CD14-positive monocyte (primary cell): ENCODE measurements around the gene MPL. TPM values are rescaled to one million over a fixed set of nuclear protein-coding genes. Genes with fewer than 3 reads are reported as not detected.

Experiments
- DNase-seq, 3 donors: peaks; one replicate each; pipeline ENCODE4 v3.0.0-alpha.2; 2011 to 2022
- H2AFZ ChIP-seq: 2 replicates; pipeline ENCODE4 v1.6.0; 2012; ENCODE audit warnings: mild to moderate bottlenecking, low read depth, low read length, inconsistent platforms; ENCODE audit not compliant: insufficient read depth, poor library complexity, severe bottlenecking
- H3K27ac ChIP-seq, 2 donors: 1 replicate in 1 of 2; 2 replicates in 1 of 2; pipeline ENCODE4 v1.5.1; 2012 to 2013; ENCODE audit warnings: low read length in 2 of 2, control low read depth in 1 of 2, inconsistent platforms in 1 of 2, low read depth in 1 of 2, mild to moderate bottlenecking in 1 of 2
- H3K27me3 ChIP-seq, 2 donors: one replicate each; pipeline versions ENCODE4 v1.6.0 to v1.6.1; 2011 to 2013; ENCODE audit warnings: low read length in 2 of 2; ENCODE audit not compliant: control insufficient read depth in 2 of 2, insufficient read depth in 2 of 2
- H3K36me3 ChIP-seq, 2 donors: replicated peaks in 1 of 2; 1 replicate in 1 of 2; 2 replicates in 1 of 2; pipeline versions ENCODE4 v1.5.1 to v1.6.1; 2012 to 2013; ENCODE audit warnings: low read length in 2 of 2, control low read depth in 1 of 2, inconsistent platforms in 1 of 2, mild to moderate bottlenecking in 1 of 2; ENCODE audit not compliant: insufficient read depth in 2 of 2, control insufficient read depth in 1 of 2
- H3K4me1 ChIP-seq, 2 donors: 1 replicate in 1 of 2; 2 replicates in 1 of 2; pipeline versions ENCODE4 v1.5.1 to v1.6.1; 2012 to 2013; ENCODE audit warnings: low read length in 2 of 2, control low read depth in 1 of 2, inconsistent platforms in 1 of 2, mild to moderate bottlenecking in 1 of 2, moderate library complexity in 1 of 2; ENCODE audit not compliant: insufficient read depth in 2 of 2, control insufficient read depth in 1 of 2
- H3K4me2 ChIP-seq: replicated peaks from 2 replicates; pipeline ENCODE3; 2012; ENCODE audit warnings: low read length, moderate library complexity, mild to moderate bottlenecking; ENCODE audit not compliant: poor library complexity, severe bottlenecking; ENCODE audit errors: extremely low read depth
- H3K4me3 ChIP-seq, 3 experiments: fragments of 200-600 bp in 1 of 3; sonication (generic) in 1 of 3; replicated peaks in 1 of 3; 1 replicate in 2 of 3; 2 replicates in 1 of 3; pipeline ENCODE4 v1.5.1; 2011 to 2013; ENCODE audit warnings: low read length in 3 of 3, mild to moderate bottlenecking in 3 of 3, control low read depth in 2 of 3, low read depth in 2 of 3, inconsistent platforms in 1 of 3, moderate library complexity in 1 of 3
- H3K79me2 ChIP-seq: 2 replicates; pipeline ENCODE4 v1.6.0; 2012; ENCODE audit warnings: mild to moderate bottlenecking, control low read depth, inconsistent platforms, low read length, moderate library complexity; ENCODE audit not compliant: insufficient read depth
- H3K9ac ChIP-seq: 2 replicates; pipeline ENCODE4 v1.6.0; 2017; ENCODE audit warnings: low read length, mild to moderate bottlenecking; ENCODE audit not compliant: insufficient read depth, poor library complexity, severe bottlenecking
- H3K9me3 ChIP-seq, 2 donors: replicated peaks in 1 of 2; 1 replicate in 1 of 2; 2 replicates in 1 of 2; pipeline versions ENCODE4 v1.5.1 to v1.6.1; 2012 to 2013; ENCODE audit warnings: low read length in 2 of 2, control low read depth in 1 of 2; ENCODE audit not compliant: control insufficient read depth in 1 of 2, insufficient read depth in 1 of 2
- H4K20me1 ChIP-seq: 2 replicates; pipeline ENCODE4 v1.6.0; 2012; ENCODE audit warnings: mild to moderate bottlenecking, low read length, control low read depth, moderate library complexity; ENCODE audit not compliant: insufficient read depth
- H3K27ac Mint-ChIP-seq, 7 donors: one replicate each; pipeline ENCODE4 v1.8.0; 2020; ENCODE audit warnings: mild to moderate bottlenecking in 7 of 7, mixed read lengths in 7 of 7, moderate library complexity in 6 of 7, inconsistent platforms in 2 of 7
- H3K27me3 Mint-ChIP-seq, 3 donors: one replicate each; pipeline ENCODE4 v1.8.0; 2021 to 2022; ENCODE audit warnings: low read depth in 3 of 3, mild to moderate bottlenecking in 3 of 3, mixed read lengths in 3 of 3, moderate library complexity in 3 of 3, inconsistent platforms in 1 of 3
- H3K36me3 Mint-ChIP-seq, 2 donors: one replicate each; pipeline ENCODE4 v1.8.0; 2020; ENCODE audit warnings: mixed read lengths in 2 of 2, inconsistent platforms in 1 of 2, mild to moderate bottlenecking in 1 of 2
- H3K4me1 Mint-ChIP-seq: one replicate; pipeline ENCODE4 v1.8.0; 2020; ENCODE audit warnings: mild to moderate bottlenecking, mixed read lengths
- H3K4me3 Mint-ChIP-seq, 2 donors: one replicate each; pipeline ENCODE4 v1.8.0; 2020; ENCODE audit warnings: mild to moderate bottlenecking in 2 of 2, mixed read lengths in 2 of 2, moderate library complexity in 1 of 2
- H3K9me3 Mint-ChIP-seq, 7 donors: one replicate each; pipeline ENCODE4 v1.8.0; 2020 to 2022; ENCODE audit warnings: mixed read lengths in 7 of 7, mild to moderate bottlenecking in 6 of 7, moderate library complexity in 6 of 7, inconsistent platforms in 2 of 7
- WGBS: methylation state at CpG from one replicate; pipeline ENCODE4 v1.1.5; 2013; ENCODE audit warnings: missing lambda C conversion rate; ENCODE audit not compliant: insufficient coverage; 5-methylcytosine and 5-hydroxymethylcytosine counted together
- intact Hi-C, 2 donors: fragments of 100-400 bp; cut with micrococcal nuclease; formaldehyde crosslinking; loops; one replicate each; pipeline versions ENCODE4 v1.15.0 to v1.15.1; 2023
- polyA plus RNA-seq, 3 donors: library from polyadenylated mRNA; depleted of rRNA in 1 of 3; unstranded in 2 of 3; stranded (reverse) in 1 of 3; fragments of 300-500 nt in 2 of 3; fragments of >200 nt in 1 of 3; fragmentation: Illumina TruSeq in 2 of 3; gene quantifications; 1 replicate in 2 of 3; 2 replicates in 1 of 3; pipeline ENCODE4 v1.2.3, GENCODE V29; 2012 to 2021
- TF ChIP-seq, protein P1 (sequence below): fragments of 200-600 bp; IDR thresholded peaks from one replicate; pipeline ENCODE4 v1.8.0; 2022; ENCODE audit warnings: antibody characterized with exemption, mild to moderate bottlenecking

MPL gene
- polyA plus RNA-seq, 3 donors, result not detected

DNA sequence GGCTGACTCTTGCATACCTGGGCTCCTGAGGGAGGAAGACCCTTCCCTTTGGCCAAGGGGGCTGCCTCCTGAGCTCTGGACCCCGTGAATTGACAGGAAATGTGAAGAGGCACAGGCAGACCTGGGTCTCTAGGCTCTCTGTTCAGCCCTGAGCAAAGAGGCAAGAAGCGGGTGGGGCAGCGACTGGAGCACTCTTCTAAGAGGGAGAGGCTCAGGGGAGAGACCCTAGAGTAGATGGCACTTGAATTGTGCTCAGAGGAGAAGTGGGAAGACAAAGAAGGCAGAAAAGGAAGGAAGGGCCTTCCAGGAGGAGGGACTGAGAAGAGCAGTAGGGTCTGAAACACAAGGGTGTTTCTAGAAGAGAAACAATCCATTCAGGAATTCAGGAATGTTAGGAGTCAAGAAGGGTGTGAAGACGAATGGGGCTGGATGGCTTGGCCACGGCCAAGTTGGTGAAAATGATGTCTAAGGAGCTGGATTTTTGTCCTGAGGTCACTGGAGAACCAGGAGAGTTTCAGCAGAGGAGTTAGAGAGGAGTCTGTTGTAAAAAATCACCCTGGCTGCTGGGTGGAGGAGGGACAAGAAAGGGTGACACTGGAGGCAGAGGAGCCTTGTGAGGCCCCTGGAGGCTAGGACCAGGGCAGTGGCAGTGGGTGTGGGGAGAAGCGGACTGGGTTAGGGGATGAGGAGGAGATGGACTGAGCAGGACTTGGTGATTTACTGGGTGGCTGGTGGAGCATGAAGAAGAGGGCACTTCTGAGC is 31.5 kb upstream of the MPL start:
- H3K27me3 Mint-ChIP-seq, result peaks cover 0 to 4% (median under 1%) of the 10 kb centered on the region in 3 donors
- peaks cover 0 to 2% (median 0%) of the 10 kb centered on the region in 7 donors for H3K9me3 Mint-ChIP-seq
- 92% methylated on average over 5 of the region's 6 CpGs for WGBS
- Histone ChIP-seq H2AFZ (no peak overlapping the region), H4K20me1 (no peaks in the 10 kb centered on the region), H3K27me3 (no peaks in the 10 kb centered on the region), H3K9ac (no peak overlapping the region), H3K79me2 (no peaks in the 10 kb centered on the region), H3K9me3 (no peaks in the 10 kb centered on the region), H3K4me3 (no peak overlapping the region), H3K4me1 (peaks cover 0 to under 1% of the 10 kb centered on the region in 2 donors), H3K36me3 (no peaks in the 10 kb centered on the region), H3K4me2 (no peak overlapping the region), H3K27ac (no peak overlapping the region)
- TF ChIP-seq, protein P1, sequence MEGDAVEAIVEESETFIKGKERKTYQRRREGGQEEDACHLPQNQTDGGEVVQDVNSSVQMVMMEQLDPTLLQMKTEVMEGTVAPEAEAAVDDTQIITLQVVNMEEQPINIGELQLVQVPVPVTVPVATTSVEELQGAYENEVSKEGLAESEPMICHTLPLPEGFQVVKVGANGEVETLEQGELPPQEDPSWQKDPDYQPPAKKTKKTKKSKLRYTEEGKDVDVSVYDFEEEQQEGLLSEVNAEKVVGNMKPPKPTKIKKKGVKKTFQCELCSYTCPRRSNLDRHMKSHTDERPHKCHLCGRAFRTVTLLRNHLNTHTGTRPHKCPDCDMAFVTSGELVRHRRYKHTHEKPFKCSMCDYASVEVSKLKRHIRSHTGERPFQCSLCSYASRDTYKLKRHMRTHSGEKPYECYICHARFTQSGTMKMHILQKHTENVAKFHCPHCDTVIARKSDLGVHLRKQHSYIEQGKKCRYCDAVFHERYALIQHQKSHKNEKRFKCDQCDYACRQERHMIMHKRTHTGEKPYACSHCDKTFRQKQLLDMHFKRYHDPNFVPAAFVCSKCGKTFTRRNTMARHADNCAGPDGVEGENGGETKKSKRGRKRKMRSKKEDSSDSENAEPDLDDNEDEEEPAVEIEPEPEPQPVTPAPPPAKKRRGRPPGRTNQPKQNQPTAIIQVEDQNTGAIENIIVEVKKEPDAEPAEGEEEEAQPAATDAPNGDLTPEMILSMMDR, result no peak
- H3K27ac Mint-ChIP-seq, result peak overlapping the region in 1 of 7 donors; percentile 8
- intact Hi-C loops, result no loop called here
- DNase-seq, result no peak
- no peaks in the 10 kb centered on the region for H3K36me3 Mint-ChIP-seq
- peaks cover 5% of the 10 kb centered on the region for H3K4me1 Mint-ChIP-seq
- no peak overlapping the region for H3K4me3 Mint-ChIP-seq

DNA sequence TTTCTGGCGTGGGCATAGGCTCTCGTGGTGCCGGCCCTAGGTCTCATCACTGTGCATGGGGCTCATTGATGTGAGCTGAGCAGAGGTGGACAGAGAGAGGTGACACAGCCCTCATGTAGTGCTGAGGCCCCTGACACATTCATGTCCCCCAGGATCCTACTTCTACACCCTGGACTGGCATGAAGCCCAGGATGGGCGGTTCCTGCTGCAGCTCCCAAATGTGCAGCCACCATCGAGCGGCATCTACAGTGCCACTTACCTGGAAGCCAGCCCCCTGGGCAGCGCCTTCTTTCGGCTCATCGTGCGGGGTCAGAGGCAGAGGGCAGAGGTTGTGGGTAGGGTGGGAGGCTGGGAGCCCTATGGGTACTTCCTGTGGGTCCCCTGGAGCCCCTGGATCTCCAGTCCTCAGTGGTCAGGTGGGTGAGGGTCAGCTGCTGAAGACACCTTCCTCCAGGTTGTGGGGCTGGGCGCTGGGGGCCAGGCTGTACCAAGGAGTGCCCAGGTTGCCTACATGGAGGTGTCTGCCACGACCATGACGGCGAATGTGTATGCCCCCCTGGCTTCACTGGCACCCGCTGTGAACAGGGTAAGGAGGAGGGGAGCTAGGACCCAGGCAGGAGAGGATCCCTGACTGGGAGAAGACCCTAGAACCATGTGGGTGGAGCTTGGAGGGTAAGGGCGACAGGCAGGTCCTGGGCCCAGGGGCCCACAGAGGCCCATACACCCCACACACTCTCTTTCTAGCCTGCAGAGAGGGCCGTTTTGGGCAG is 30.7 kb upstream of the MPL start:
- H3K9me3 ChIP-seq, result no peaks in the 10 kb centered on the region
- no peaks in the 10 kb centered on the region for H4K20me1 ChIP-seq
- H3K27me3 Mint-ChIP-seq, result peaks cover 0 to 4% (median 2%) of the 10 kb centered on the region in 3 donors
- no peaks in the 10 kb centered on the region for H3K36me3 Mint-ChIP-seq
- H3K4me3 ChIP-seq, result no peak overlapping the region
- intact Hi-C loops, result no loop called here
- H3K4me2 ChIP-seq, result no peak overlapping the region
- H3K27ac Mint-ChIP-seq, result no peak overlapping the region
- no peaks in the 10 kb centered on the region for H3K36me3 ChIP-seq
- no peak overlapping the region for H3K27ac ChIP-seq
- H2AFZ ChIP-seq, result no peak overlapping the region
- TF ChIP-seq, protein P1, result no peak
- H3K9ac ChIP-seq, result no peak overlapping the region
- no peaks in the 10 kb centered on the region for H3K27me3 ChIP-seq
- DNase-seq, result no peak
- WGBS, result 98% methylated on average over 6 of the region's 17 CpGs
- peaks cover 3% of the 10 kb centered on the region for H3K4me1 Mint-ChIP-seq
- peaks cover 0 to 2% (median 0%) of the 10 kb centered on the region in 7 donors for H3K9me3 Mint-ChIP-seq
- no peaks in the 10 kb centered on the region for H3K4me1 ChIP-seq
- no peak overlapping the region for H3K4me3 Mint-ChIP-seq
- H3K79me2 ChIP-seq, result no peaks in the 10 kb centered on the region
